GM21367 (cell line): ENCODE results near the gene ZNF319.
"Not testable (repeated sequence)": the region's sequence is repeated elsewhere in the genome, so short reads cannot be mapped to it uniquely, and the experiment has no call there.

Source experiments
- ATAC-seq: cut with Tn5 transposase; IDR thresholded peaks from one replicate; pipeline ENCODE4 v1.9.1; 2021; ENCODE audit not compliant: unreplicated experiment

The ZNF319 gene

DNA sequence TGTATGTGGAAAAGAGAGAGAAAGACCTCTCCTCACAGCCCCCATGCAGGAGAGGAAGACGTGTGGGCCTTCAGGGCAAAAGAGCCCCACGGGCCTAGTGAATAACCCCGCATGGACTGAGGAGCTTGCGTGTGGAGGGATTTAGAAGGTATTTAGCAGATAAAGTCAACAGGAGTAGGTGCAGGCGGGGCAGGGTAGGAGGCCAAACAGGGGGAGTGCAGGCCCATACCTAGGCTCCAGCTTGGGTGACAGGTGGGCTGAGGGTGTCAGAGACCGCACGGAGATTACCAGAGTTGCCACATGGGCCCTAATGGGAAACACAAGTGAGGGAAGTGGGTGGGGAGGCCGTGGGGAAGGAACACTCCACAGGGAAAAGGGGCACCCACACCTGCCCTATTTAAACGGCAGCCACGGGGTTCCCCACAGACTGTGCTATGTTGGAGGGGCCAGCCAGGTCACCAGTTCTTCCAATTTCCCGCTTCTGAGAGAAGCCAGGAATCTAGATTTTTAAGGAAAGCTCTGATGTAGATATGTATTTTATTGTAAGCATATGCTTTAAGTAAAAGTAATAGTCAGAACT is 21.4 kb downstream of the ZNF319 start:
- ATAC-seq = no peak

DNA sequence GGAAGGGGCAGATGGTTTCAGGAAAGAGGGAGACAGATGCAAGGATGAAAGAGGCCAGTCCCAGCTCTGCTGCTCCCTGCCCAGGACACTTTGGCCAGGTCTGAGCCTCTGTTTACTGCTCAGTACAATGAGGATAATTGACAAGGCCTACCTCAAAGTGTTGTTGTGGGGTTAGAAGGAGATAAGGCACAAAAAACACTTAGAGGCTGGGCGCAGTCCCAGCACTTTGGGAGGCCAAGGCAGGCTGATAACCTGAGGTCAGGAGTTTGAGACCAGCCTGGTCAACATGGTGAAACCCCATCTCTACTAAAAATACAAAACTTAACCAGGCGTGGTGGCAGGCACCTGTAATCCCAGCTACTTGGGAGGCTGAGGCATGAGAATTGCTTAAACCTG is 22.4 kb downstream of the ZNF319 start:
- ATAC-seq = not testable (repeated sequence)

- no peak for ATAC-seq
Measured at GRCh38 chr16:57977418-57978069, 22.9 kb downstream of the ZNF319 start.

GRCh38 chr16:57976331-57976796 is 24.1 kb downstream of the ZNF319 start:
- no peak for ATAC-seq

- no peak for ATAC-seq
Measured at GRCh38 chr16:57972306-57972705, 28.2 kb downstream of the ZNF319 start.

DNA sequence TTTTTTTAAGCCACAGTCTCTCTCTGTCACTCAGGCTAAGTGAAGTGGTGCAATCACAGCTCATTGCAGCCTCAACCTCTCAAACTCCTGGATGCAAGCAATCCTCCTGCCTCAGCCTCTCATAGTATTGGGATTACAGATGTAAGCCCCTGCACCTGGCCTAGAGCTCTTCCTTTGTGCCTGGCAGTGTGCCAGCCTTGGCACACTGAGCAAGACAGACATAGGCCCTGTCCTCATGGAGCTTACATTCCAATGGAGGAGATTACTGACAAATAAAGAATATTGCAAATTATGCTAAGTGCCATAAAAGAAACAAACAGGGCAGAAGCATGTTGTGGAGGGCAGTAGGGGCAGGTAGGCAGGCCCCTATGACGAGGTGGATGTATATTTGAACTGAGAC is 28.6 kb downstream of the ZNF319 start:
- no peak for ATAC-seq

GRCh38 chr16:57970970-57971369 is 29.5 kb downstream of the ZNF319 start, which contains the start of gene CNGB1:
Gene CNGB1, minus strand, starts transcription at chr16:57971128. Its CDS starts 3,842 bp downstream, at chr16:57967286.
- ATAC-seq = no peak

- ATAC-seq = no peak
Measured at GRCh38 chr16:57970319-57970718, 30.2 kb downstream of the ZNF319 start.

DNA sequence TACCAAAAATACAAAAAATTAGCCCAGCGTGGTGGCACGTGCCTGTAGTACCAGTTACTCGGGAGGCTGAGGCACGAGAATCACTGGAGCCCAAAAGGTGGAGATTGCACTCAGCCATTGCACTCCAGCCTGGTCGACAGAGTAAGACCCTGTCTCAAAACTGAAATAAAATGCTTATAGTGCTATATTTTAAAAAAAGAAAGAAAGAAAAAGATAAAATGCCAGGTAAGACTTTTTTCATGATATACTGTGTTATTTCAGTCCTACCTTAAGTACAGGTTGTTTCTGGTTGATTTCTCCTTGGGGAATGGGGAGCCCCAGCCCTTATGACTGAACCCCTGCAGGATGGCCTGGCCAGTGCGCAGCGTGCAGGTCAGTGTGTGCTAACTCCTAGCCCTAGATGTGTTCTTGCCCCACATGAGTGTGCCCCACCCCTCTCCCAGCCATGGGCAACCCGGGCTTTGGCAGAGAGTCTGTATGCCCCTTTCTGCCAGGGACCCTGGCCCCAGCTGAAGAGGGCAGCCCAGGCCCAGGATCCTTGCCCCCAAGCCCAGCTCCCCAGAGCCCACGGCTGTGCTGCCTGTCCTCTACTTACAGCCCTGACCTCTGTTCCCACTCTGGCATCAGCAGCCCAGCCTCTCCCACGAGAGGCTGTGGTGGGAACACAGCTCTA is 30.9 kb downstream of the ZNF319 start:
- ATAC-seq = no peak

- no peak for ATAC-seq
Measured at GRCh38 chr16:57967916-57968315, 32.6 kb downstream of the ZNF319 start.

- no peak for ATAC-seq
Measured at GRCh38 chr16:57966986-57967385, 33.5 kb downstream of the ZNF319 start.

GRCh38 chr16:57966204-57966771 is 34.2 kb downstream of the ZNF319 start:
- no peak for ATAC-seq

- ATAC-seq = no peak
Measured at GRCh38 chr16:57964157-57964700, 36.2 kb downstream of the ZNF319 start.

DNA sequence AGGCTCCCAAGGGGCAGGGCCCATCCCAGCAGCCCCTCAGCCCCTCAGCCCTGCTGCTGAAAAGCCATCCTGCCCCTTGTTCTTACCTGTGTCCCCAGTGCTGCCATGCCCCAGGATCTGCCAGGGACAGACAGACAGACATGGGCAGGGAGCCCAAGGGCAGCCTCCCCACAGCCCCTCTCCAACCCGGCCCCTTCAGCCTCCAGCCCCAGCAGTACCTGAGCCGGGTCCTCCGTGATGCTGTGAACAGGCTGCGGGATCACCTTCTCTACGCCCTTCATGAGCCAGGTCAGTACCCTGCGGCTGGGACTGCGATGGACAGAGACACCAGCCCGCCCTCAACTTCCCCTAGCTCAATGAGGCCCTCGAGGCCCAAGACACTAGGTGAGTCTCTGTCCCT is 37.7 kb downstream of the ZNF319 start:
- ATAC-seq = no peak

GRCh38 chr16:57962046-57962445 is 38.4 kb downstream of the ZNF319 start:
- no peak for ATAC-seq

GRCh38 chr16:57961538-57961937 is 38.9 kb downstream of the ZNF319 start:
- no peak for ATAC-seq

- no peak for ATAC-seq
Measured at GRCh38 chr16:57960826-57961472, 39.5 kb downstream of the ZNF319 start.

DNA sequence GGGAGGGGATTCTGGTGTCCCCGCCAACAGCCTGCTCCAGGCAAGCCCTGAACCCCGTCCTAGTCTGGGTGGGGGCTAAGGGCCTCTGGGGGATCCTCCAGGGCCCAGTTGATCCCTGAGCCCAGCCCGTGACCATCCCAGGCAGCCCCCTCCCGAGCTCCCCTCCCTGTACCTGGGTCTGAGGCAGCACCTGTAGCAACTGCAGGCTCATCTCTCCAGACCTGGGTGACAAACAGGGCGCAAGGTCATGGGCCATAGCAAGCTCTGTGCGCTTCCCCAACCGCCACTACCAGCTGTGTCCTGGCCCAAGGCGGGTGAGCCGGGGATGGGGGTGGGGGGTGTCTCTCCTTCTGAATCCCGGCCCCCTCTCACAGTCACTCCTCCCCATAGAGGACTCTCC is 40.2 kb downstream of the ZNF319 start:
- no peak for ATAC-seq

- no peak for ATAC-seq
Measured at GRCh38 chr16:57959804-57960203, 40.7 kb downstream of the ZNF319 start.

DNA sequence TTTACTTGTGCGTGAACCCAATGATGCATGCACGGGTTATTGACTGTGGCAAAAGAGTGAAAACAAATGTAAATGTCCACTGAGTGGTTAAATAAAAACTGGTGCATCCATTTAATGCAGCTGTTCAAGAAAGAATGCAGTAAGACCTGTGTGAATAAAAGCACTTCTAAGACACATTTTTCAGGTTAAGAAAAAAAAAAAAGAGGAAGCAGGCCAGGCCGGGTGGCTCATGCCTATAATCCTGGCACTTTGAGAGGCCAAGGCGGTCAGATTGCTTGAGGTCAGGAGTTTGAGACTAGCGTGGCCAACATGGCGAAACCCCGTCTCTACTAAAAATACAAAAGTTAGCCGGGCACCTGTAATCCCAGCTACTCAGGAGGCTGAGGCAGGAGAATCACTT is 41.4 kb downstream of the ZNF319 start:
- no peak for ATAC-seq

DNA sequence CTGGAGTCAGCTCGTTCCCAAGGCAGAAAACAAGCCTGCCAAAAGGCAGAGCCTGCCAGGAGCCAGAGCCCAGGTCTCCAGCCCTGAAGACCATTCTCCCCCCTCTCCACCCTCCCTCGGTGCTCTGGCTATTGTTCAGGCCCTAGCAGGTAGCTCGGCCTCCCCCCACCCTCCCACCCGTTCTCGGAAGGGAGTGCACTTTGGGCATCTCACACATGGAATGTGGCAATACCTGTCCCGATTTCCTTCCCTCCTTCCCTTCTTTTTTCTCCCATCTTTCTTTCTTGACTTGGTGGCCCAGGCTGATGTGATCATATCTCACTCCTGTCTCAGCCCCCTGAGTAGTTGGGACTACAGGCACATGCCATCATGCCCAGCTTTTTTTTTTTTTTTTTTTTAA is 41.9 kb downstream of the ZNF319 start:
- ATAC-seq = no peak
